Activated B cell treated with CpG ODN at 0.5 μM for 24 hours (primary cell): Measurements from ENCODE around the gene PDZRN4. TPM values are rescaled to one million over a fixed set of nuclear protein-coding genes. Genes with fewer than 3 reads are reported as not detected.
A peak's percentile ranks its signal among the peaks of the same experiment; 100 is the strongest.

Experiments
- ATAC-seq: fragments of 200-7000 bp; cut with Tn5 transposase; one replicate; pipeline ENCODE4 v1.10.0; 2021; ENCODE audit warnings: low read depth, mild to moderate bottlenecking, moderate library complexity
- CTCF ChIA-PET: fragments of 350-600 bp; sonication (Branson Sonifier 250); formaldehyde crosslinking; loops from one replicate; lab custom pipeline; 2021; ENCODE audit warnings: antibody characterized with exemption; lab: Charles Lee
- POLR2A ChIA-PET: fragments of 350-600 bp; sonication (Branson Sonifier 250); formaldehyde crosslinking; loops from one replicate; lab custom pipeline; 2021; ENCODE audit warnings: antibody characterized with exemption; lab: Charles Lee
- DNase-seq: peaks from one replicate; pipeline ENCODE4 v3.0.0; 2022
- H3K27ac Mint-ChIP-seq: one replicate; pipeline ENCODE4 v1.8.0; 2020; ENCODE audit warnings: mixed read lengths
- H3K27me3 Mint-ChIP-seq: one replicate; pipeline ENCODE4 v1.8.0; 2021; ENCODE audit warnings: mixed read lengths
- H3K36me3 Mint-ChIP-seq: one replicate; pipeline ENCODE4 v1.8.0; 2021; ENCODE audit warnings: low read depth, mixed read lengths
- H3K4me1 Mint-ChIP-seq: one replicate; pipeline ENCODE4 v1.8.0; 2021; ENCODE audit warnings: mixed read lengths
- H3K4me3 Mint-ChIP-seq: one replicate; pipeline ENCODE4 v1.8.0; 2020; ENCODE audit warnings: mild to moderate bottlenecking, mixed read lengths
- H3K9me3 Mint-ChIP-seq: one replicate; pipeline ENCODE4 v1.8.0; 2020; ENCODE audit warnings: mixed read lengths
- CTCF ChIP-seq: fragments of 200-600 bp; IDR thresholded peaks from one replicate; pipeline ENCODE4 v1.8.0; 2022; ENCODE audit warnings: antibody characterized with exemption, mild to moderate bottlenecking
- intact Hi-C: fragments of 100-400 bp; cut with micrococcal nuclease; formaldehyde crosslinking; loops from one replicate; pipeline ENCODE4 v1.15.1; 2024
- total RNA-seq: library from RNA; stranded (reverse); gene quantifications from 2 replicates; pipeline ENCODE4 v1.2.3, GENCODE V29; 2022

PDZRN4 gene
- total RNA-seq, 1 donor from 2014 or later: not detected

- Mint-ChIP-seq H3K9me3 (no peaks in the 10 kb centered on the region), H3K27ac (no peak overlapping the region), H3K4me1 (peaks cover 7% of the 10 kb centered on the region), H3K4me3 (no peak overlapping the region), H3K27me3 (no peaks in the 10 kb centered on the region), H3K36me3 (no peaks in the 10 kb centered on the region)
- ATAC-seq: no peak
- DNase-seq: no peak
- TF ChIP-seq CTCF: no peak
- intact Hi-C loops: no loop called here
- ChIA-PET CTCF (no interaction called here), POLR2A (no interaction called here)
Measured at GRCh38 chr12:41202051-41202450, 13.9 kb downstream of the PDZRN4 start.

- ChIA-PET CTCF (no interaction called here), POLR2A (no interaction called here)
- no peaks in the 10 kb centered on the region for H3K36me3 Mint-ChIP-seq
- ATAC-seq (no peak), DNase-seq (no peak)
- peak overlapping the region; percentile 29 for H3K4me3 Mint-ChIP-seq
- H3K27me3 Mint-ChIP-seq: no peaks in the 10 kb centered on the region
- intact Hi-C loops: no loop called here
- peaks cover 7% of the 10 kb centered on the region for H3K4me1 Mint-ChIP-seq
- no peaks in the 10 kb centered on the region for H3K9me3 Mint-ChIP-seq
- H3K27ac Mint-ChIP-seq: no peak overlapping the region
- no peak for TF ChIP-seq CTCF
Measured at GRCh38 chr12:41205070-41205709, 17.1 kb downstream of the PDZRN4 start.

- Mint-ChIP-seq H3K27me3 (no peaks in the 10 kb centered on the region), H3K9me3 (no peaks in the 10 kb centered on the region), H3K4me1 (peaks cover 7% of the 10 kb centered on the region), H3K4me3 (no peak overlapping the region), H3K27ac (no peak overlapping the region), H3K36me3 (no peaks in the 10 kb centered on the region)
- ChIA-PET POLR2A (no interaction called here), CTCF (no interaction called here)
- DNase-seq (no peak), ATAC-seq (no peak)
- intact Hi-C loops: no loop called here
- TF ChIP-seq CTCF: no peak
Measured at GRCh38 chr12:41206298-41206697, 18.2 kb downstream of the PDZRN4 start.

- intact Hi-C loops: no loop called here
- no peak for TF ChIP-seq CTCF
- CTCF ChIA-PET: no interaction called here
- Mint-ChIP-seq H3K4me3 (no peak overlapping the region), H3K36me3 (no peaks in the 10 kb centered on the region), H3K27ac (no peak overlapping the region), H3K27me3 (peaks cover 5% of the 10 kb centered on the region), H3K9me3 (no peaks in the 10 kb centered on the region), H3K4me1 (no peaks in the 10 kb centered on the region)
- POLR2A ChIA-PET: no interaction called here
- DNase-seq (no peak), ATAC-seq (no peak)
Measured at GRCh38 chr12:41211448-41211847, 23.3 kb downstream of the PDZRN4 start.

GRCh38 chr12:41212625-41213024, 24.5 kb downstream of the PDZRN4 start:
- POLR2A ChIA-PET: no interaction called here
- DNase-seq (no peak), ATAC-seq (no peak)
- no peak overlapping the region for H3K4me3 Mint-ChIP-seq
- no peak for TF ChIP-seq CTCF
- H3K4me1 Mint-ChIP-seq: no peaks in the 10 kb centered on the region
- no peaks in the 10 kb centered on the region for H3K36me3 Mint-ChIP-seq
- CTCF ChIA-PET: no interaction called here
- intact Hi-C loops: no loop called here
- H3K27me3 Mint-ChIP-seq: peaks cover 5% of the 10 kb centered on the region
- H3K27ac Mint-ChIP-seq: no peak overlapping the region
- no peaks in the 10 kb centered on the region for H3K9me3 Mint-ChIP-seq
